GM18909 (cell line): ENCODE results near the gene ZDHHC23.

Source experiments
- ATAC-seq: cut with Tn5 transposase; IDR thresholded peaks from one replicate; pipeline ENCODE4 v1.9.1; 2021; ENCODE audit warnings: mild to moderate bottlenecking; ENCODE audit not compliant: unreplicated experiment, poor library complexity

ZDHHC23 gene

GRCh38 chr3:113983544-113983943 is 35.7 kb downstream of the ZDHHC23 start:
- no peak for ATAC-seq

GRCh38 chr3:113985541-113985940 is 37.7 kb downstream of the ZDHHC23 start:
- peak; percentile 72 for ATAC-seq

DNA sequence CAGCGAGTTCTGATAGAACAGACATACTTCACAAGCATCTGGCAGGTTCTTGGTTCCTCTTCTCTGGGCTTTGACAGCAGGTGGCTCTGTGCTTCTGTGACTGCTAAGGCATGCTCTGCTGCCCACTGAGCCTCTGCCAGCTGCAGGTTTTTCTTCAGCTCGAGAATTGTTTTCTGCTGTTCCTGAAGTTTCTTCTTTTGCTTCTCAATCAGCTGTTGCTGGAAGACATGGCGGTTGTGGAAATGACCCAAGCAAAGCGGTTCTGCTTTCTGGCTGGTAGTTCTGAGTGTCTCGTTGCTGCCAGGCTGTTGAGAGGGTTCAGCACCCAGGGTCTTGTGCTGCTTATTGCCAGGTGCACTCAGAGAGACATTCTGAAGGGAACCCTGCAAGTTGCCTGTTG is 57.7 kb downstream of the ZDHHC23 start:
- peak; percentile 99 for ATAC-seq

- ATAC-seq: peak; percentile 77
Observed at GRCh38 chr3:114011059-114011797, 63.4 kb downstream of the ZDHHC23 start.
